CD4-positive, alpha-beta T cell treated with Interferon alpha-2 for 1 hour (primary cell): ENCODE results near the gene GABRA4.

Experiments used
- DNase-seq, 2 donors: peaks; one replicate each; pipeline ENCODE4 v3.0.0-alpha.2; 2020 to 2022

The GABRA4 gene

DNA sequence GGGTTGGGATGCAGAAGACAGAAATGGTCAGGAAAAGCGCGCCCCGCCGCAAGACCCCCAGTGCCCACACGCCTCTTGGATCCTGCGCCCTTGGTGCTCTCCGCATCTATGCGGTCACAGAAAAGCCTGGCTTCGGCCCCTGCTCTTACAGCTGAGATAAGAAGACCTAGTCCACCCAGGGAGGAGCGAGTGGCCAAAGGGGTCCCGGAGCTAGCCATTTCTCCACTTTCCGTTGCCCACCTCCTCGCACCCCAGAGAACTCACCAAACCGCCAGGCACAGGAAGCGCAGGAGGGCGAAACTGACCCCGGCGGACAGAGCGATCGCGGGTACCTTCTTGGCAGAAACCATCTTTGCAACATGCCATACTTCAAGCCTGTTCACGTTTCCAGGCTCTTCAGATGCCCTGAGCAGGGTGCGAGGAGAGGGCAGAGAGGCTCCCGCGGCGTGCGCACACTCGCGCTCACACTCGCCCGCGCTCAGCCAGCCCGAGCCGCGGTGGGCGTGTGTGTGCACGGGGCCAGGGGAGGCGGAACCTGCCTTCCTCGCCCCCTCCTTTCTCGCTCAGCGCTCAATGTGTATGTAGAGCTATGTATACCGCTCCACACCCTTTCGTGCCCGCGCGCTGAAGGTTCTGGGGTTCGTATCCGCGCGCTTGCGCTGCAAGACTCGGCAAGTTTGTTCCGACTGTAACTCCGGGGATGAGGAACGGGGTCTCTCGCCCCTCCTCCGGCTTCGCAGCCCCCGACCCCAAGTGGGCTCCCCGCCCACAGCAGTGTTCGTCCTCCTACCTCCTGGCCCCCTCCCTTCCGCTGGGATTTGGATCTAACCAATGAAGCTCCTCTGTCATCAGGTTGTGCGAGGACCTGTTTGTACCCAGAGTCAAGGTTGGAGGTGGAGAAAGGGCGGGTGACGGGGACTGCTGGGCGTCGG lies at the start of gene GABRA4:
Gene GABRA4 (minus strand): TSS at position 507 of the 932 bp plus-strand sequence. CDS start 157 bp downstream, at position 350.
- DNase-seq: no peak

DNA sequence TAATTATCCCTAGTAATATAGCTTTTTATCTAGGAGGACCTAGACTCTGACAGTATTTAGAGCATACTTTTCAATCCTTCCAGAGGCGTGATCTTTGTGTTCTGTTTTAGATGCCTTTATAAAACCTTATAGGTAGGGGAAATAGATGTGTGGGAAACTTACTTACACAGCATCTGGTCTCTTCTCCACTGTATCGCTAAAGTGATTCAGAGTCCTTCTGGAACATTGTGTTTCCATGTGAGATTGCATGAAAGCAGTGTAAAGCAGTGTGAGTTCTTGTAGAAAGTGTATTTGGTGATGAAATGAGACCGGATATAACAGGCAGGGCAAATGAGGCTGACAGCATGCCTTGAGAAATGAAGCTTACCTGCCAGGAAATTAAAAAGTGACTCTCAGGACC lies 47.4 kb upstream of the GABRA4 start:
- DNase-seq: no peak

DNA sequence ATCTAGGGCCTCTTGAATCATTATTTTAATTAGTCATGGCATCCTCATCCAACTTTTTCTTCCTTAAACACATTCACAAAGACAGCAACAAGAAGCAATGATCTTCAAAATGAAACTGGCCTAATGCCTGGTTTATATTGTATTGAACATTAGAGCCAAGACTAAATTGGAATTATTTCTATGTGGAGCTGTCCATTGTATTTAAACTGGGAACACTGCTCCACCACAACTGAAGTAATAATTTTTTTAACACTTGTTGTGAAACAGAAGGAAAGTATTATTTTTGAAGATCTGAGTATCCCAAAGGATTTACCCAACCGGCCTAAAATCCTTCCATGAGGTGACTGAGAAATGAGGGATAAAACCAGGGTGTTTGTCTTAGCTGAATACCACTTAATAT lies 44.9 kb upstream of the GABRA4 start:
- no peak for DNase-seq

- DNase-seq: peak; percentile 15 to 56
These were observed 39.2 kb upstream of the GABRA4 start for GRCh38 chr4:47032405-47033106.

GRCh38 chr4:47031751-47032404 lies 38.5 kb upstream of the GABRA4 start:
- DNase-seq: peak in 1 of 2 donors; percentile 6

GRCh38 chr4:47031011-47031678 lies 37.8 kb upstream of the GABRA4 start, which contains the start of gene GABRB1:
GABRB1 (plus strand) TSS chr4:47031567.
- DNase-seq: peak in 1 of 2 donors; percentile 19

DNA sequence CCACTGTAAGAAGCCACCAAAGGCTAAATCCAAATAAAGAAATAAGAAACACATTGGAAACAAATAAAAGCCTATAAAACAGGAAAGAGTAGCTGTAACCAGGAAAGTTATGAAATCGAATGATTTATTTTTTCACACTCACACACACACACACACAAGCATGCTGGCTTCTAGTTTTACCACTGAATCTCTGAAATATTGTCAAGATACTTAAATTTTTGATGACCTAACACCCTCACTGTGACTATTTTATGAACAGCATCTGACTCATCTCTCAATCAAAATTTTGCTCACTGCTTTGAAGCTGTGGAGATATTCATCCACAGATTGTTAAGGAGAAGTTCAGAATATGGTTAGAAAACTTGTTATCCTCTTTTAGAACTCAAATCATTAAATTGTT lies 24.1 kb upstream of the GABRA4 start:
- no peak for DNase-seq

GRCh38 chr4:47017081-47017480 lies 23.7 kb upstream of the GABRA4 start:
- no peak for DNase-seq

- no peak for DNase-seq
These were observed 20.0 kb upstream of the GABRA4 start for GRCh38 chr4:47013373-47013772.

- no peak for DNase-seq
These were observed 19.3 kb upstream of the GABRA4 start for GRCh38 chr4:47012676-47013075.

GRCh38 chr4:47010912-47011446 lies 17.6 kb upstream of the GABRA4 start:
- peak in 1 of 2 donors; percentile 52 for DNase-seq

DNA sequence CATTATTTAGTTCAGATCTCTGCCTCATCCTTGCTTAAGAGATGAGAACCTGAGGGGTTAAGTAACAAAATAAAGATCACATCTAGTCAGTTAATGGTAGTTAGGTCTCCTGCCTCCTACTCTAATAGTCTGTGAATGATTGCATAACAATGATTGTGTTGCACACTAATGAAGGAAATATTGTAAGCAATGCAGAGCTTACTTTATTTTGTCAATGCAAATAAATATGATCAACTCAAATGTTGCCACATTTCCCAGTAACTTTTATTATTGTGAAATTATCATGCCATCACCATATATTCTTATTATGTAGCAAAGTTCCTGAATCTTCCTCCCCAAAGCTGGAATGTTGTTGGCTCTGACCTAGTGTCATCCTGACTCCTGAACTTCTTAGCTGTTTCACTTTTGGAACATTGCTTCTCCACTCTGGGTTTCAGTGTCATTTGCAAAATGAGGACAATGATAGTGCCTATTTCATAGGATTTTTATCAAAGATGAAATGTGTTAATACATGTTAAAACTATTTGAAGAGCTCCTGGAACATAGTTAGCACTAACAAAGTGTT lies 17.0 kb upstream of the GABRA4 start:
- DNase-seq: no peak

- DNase-seq: no peak
These were observed 9.2 kb upstream of the GABRA4 start for GRCh38 chr4:47002580-47002979.

GRCh38 chr4:47000406-47000805 lies 7.0 kb upstream of the GABRA4 start:
- DNase-seq: no peak

DNA sequence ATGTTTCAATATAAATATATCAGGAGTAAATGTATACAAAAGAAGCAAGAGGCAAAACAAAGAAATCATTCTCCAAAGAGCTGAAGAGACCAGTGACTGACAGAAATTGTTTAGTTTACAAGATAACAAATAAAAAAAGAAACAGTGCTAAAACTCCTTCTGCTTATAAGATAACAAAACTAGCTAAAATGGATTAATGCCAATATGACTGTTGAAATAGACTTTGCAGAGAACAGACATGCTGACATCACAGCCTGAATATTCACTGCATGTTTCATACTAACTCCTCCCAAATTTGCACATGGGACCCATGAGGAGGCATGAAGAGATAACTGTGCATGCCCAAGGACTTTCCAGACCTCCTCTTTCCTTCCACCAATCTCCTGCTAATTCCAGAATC lies 6.2 kb upstream of the GABRA4 start:
- no peak for DNase-seq

GRCh38 chr4:46994007-46994405 lies 625 bp upstream of the GABRA4 start:
- DNase-seq: no peak

- DNase-seq: no peak
These were observed 1.0 kb downstream of the GABRA4 start for GRCh38 chr4:46992338-46992737.

DNA sequence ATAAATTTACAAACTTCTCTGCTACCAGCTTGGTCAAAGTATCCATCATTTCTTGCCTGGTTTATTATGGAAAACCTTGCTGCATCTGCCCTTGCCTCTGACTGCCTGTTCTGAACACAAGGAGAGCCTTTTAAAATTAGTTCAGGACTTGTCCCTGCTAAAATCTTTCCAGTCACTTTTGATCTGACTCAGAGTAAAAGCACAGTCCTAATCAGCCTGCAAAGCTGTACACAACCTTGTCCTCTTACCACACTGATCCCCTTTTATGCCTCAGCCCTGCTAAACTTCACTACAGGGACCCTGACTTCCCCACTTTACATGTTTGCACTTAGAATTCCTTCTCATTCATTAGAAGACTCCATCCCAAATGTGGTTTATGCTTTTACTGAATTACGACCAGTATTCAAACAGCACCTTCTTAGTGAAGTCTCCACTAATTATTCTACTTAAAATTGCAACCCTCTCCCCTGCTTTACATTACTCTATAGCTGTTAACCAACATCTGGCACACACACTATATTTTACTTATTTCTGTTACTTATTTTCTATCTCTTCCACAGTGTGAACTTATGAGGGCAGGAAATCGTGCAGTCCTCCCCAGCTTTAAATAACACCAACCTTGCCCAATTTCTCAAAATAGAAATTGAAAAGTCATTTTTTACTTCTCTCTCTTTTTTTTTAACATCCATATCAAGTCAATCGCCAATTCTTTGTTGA lies 6.3 kb downstream of the GABRA4 start:
- no peak for DNase-seq

DNA sequence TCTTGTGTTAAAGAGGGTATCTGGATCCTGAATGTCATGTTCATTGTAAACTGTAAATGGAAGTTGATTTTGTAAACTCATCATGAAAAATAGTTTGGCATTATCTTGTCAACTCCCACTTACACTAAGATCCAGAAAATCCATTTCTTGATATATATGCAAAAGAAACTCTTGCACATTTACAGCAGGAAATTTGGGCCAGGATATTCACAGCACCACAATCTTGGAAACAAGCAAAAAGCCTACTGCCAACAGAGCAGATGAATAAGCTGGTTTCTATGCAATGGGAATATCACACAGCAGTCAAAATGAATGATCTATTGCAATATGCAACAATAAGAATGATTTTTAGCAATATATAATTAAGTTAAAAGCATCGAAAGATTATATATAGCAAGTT lies 8.6 kb downstream of the GABRA4 start:
- DNase-seq: no peak

DNA sequence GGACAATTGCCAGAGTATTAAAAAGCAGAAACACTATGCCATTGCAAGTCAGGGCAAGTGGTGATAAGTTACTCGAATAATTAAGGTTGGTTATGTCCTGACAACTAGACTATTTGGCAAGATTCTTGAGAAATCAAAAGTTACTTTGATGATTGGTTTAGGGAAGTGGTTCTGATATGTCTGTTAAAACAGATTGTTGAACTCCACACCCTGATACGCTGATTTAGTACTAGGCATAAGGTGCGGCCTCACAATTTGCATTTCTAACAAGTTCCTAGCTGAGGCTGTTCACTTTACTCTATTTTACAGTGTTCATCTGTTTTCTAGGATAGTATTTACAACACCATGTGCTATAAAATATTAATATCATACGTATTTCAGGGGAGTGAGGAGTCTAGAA lies 12.5 kb downstream of the GABRA4 start:
- DNase-seq: no peak

- DNase-seq: no peak
These were observed 13.7 kb downstream of the GABRA4 start for GRCh38 chr4:46979726-46980125.

GRCh38 chr4:46979283-46979682 lies 14.1 kb downstream of the GABRA4 start:
- DNase-seq: no peak
